T47D (cell line): ENCODE data around the gene DTX4.
A peak's percentile ranks its signal among the peaks of the same experiment; 100 is the strongest.
"Not testable (repeated sequence)": the region's sequence is repeated elsewhere in the genome, so short reads cannot be mapped to it uniquely, and the experiment has no call there.

ENCODE experiments used
- DNase-seq, 2 experiments: peaks; one replicate each; pipeline versions ENCODE4 v3.0.0 to v3.0.0-alpha.2; 2011 to 2012; ENCODE audit warnings: low read depth in 1 of 2, low spot score in 1 of 2
- JUND ChIP-seq: IDR thresholded peaks from 2 replicates; pipeline ENCODE4 v1.6.1; 2012; ENCODE audit warnings: low read depth
- in situ Hi-C: cut with HindIII; loops from 2 replicates; pipeline ENCODE4 v1.10.0; 2016; ENCODE audit warnings: low sequenced_read_pairs, low pct_unique_long_range_greater_than_20kb

DTX4 gene

DNA sequence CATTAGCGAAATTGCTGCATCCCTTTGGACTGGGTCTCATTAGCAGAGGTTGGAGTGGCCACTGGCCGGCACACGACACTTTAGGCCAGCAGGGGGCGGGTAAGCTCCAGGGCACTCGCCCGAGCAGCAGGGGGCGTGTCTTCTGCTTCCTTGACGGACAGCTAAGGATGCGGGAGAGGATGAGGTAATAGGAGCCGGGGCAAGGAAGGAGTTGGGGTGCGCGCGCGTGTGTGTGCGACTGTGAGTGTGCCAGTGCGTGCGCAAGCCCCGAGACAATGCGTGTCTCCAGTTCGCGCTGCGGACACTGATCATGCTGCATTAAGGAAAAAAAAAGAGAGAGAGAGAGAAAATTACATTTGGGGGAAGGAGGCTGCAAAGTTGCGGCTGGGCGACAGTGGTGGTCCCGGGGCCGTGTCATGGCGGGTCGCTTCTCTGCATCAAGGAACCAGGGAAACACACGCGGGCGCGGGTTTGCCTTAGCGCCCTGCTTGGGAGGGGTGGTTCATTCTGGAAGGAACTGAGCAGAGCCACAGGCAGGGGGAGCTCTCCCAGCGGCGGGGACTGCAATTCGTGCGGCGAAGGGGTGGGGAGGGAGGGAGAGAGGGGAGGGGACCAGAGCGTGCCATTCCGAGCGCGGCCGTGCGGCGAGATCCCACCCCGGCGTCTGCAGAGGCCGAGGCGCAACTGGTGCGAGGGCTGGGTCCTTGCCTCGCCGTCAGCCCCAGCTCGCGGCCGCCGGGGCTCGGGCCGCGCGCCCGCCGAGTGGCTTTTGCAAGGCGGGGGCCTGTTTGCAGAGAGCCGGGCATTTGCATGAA, at the start of gene DTX4:
Gene DTX4 (plus strand): TSS at position 625 of the 815 bp plus-strand sequence. CDS start 464 bp downstream, outside the sequence.
- peak; percentile 79 to 95 for DNase-seq
- TF ChIP-seq JUND = no peak
- in situ Hi-C loops = no loop called here

DNA sequence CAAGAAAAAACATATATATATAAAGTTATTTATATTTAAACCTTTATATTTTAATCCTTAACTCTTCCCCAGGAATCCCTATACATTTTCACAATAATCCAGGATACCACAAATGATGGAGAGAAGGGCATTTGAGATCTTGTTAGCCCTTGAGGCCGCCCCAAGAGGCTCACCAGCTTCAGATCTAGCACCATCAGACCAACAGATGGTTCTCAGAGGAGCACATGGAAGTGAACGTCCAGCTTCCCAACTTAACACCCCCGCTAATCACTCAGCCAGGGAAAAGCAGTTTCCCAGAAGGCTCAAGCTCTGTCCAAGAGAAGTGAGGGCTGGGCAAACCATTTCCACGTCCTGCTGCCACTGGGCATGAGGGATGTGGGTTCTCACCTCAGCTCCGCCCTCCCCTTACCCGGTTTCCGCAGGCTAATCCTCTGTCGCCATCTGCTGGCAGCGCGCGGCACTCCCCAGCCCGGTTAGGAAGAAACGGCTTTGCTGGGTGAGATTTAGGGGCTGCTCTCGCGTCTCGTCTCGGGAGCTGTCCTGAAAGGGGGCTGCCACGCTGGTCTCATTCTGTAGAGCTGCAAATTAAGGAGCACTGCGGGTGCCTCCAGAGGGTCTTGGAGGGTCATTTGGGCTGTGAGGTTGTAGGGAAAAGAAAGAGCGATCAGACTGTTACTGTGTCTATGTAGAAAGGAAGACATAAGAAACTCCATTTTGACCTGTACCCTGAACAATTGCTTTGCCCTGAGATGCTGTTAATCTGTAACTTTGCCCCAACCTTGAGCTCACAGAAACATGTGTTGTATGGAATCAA, 36.1 kb upstream of the DTX4 start:
- peak; percentile 77 to 87 for DNase-seq
- TF ChIP-seq JUND = no peak
- in situ Hi-C loops = no loop called here

DNA sequence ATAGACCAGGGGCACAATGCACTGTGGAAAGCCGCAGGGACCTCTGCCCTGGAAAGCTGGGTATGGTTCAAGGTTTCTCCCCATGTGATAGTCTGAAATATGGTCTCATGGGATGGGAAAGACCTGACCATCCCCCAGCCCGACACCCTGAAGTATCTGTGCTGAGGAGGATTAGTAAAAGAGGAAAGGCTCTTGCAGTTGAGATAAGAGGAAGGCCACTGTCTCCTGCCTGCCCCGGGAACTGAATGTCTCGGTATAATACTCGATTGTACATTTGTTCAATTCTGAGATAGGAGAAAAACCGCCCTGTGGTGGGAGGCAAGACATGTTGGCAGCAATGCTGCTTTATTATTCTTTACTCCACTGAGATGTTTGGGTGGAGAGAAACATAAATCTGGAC, 35.4 kb upstream of the DTX4 start:
- in situ Hi-C loops, DNase-seq: not testable (repeated sequence)

DNA sequence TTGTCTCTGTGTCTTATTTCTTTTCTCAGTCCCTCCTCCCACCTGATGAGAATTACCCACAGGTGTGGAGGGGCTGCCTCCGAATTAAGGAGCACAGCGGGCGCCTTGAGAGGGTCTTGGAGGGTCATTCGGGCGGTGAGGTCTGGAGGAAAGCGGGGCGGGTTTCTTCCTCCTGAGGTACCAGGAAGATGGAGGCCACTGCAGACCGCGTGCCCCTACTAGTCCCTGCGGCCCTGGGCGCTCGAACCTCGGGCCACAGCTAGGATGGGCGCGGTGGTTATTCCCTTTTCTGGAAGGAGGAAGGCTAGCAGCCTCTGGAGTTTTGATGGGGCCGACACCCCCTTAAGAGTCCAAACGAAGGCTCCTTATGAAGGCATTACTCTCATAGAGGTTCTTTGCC, 34.7 kb upstream of the DTX4 start:
- no peak for TF ChIP-seq JUND
- no peak for DNase-seq
- in situ Hi-C loops = no loop called here

DNA sequence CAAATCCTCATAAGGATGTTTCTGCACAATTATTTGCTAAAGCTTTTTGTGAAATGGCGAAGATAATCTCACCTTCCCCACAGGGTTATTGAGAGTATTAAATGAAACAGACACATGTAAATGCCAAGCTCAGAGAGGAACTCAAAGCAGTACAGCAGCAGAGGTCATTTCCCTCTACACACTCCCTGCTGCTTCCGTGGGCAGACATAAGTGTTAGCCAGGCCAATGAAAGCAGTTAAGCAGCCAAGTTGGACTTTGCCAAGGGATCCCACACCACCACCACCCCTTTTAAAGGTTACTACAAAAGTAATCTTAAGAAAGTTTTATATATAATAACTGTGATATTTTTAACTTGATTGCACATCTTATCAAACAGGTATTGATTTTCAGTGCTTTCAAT, 33.3 kb upstream of the DTX4 start:
- in situ Hi-C loops = no loop called here
- TF ChIP-seq JUND = no peak
- no peak for DNase-seq

DNA sequence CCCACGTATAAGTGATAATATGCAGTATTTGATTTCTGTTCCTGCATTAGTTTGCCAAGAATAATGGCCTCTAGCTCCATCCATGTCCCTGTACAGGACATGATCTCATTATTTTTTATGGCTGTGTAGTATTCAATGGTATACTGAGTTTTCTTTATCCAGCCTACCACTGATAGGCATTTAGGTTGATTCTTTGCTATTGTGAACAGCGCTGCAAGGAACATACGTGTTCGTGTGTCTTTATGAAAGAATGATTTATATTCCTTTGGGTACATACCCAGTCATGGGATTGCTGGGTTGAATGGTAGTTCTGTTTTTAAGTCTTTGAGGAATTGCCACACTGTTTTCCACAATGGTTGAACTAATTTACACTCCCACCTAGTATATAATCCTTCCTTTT, 30.7 kb upstream of the DTX4 start:
- no peak for TF ChIP-seq JUND
- in situ Hi-C loops = no loop called here

DNA sequence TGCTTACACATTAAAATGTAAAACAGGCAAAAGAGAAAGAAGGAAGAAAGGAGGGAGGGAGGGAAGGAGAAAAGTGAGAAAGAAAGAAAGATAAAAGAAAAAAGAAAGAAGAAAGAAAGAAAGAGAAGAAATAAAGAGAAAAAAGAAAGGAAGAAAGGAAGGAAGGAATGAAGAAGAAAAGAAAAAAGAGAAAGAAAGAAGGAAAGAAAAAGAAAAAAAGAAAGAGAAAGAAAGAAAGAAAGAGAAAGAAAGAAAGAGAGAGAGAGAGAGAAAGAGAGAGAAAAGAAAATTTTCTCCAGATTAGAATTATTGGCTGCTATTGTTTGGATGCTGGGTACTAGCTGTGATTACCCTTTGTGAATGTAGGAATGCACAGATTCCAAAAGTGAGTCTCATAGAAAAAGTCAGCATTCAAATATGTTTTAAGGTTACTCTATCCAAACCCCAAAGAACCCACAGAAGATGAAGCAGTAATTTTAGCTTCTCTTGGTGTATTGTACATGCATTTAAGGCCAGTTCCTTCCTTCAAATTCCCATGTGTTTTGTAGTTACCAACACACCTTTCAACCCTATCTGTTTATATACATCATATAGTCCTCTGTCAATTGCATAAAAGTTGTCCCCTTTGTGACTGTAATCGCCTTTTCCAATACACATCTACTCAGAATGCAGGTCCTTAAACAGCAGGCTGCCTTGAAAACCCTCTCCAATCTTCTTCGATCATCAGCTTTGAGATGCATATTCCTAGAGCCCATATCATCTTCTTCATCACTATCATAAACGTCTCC, 30.1 kb upstream of the DTX4 start:
- no peak for DNase-seq
- in situ Hi-C loops = no loop called here
- TF ChIP-seq JUND = no peak

More for the DNA sequence above, 30.7 kb upstream of the DTX4 start:
- no peak for DNase-seq

DNA sequence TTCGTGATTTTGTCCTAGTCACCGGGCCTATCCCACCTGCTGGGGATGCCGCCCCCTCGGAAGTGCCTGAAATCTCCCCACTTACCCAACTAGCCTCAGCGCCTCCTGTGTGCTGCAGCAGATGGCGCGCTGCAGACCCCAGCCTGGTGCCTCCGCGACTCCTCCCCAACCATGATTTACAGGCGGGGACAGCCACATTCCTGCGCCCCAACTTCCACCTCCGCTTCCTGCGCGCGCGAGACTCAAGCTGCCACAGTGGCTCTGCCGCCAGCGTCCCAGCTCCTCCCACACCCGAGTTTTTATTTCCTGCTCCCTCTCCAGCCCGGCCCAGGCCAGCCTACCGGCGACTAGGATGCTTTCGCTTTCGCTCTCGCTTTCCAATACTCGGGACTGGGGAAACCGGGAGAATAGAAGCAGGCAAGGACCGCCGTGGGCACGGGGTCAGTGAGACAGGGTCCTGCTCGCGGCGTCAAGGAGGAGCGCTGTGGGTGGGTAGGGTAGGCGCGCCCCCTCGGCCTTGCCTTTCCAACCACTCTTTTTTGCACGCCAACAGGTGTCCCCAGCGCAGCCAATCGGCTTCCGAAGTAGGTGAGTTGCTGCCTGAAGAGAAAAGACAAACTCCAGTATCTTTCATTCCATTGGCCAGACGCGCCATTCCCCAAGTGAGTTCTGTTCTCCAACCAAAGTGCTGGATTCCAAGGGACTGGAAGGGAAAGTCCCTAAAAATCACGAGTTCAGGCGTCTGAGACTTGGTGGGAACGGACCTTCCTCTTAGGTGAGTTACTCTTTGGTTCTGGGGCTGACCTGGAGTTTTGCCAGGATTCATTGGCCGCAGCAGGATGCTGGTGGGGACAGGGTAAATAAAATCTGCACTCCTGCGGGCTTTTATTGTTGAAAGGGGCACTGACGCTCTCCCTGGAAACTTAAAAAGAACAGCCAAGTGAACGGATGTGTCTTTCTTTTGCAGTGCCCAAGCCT, 29.1 kb upstream of the DTX4 start, which contains the start of gene FAM111A:
Gene FAM111A (plus strand): TSS at position 327 of the 978 bp plus-strand sequence. CDS start 6,017 bp downstream, outside the sequence.
- in situ Hi-C loops = no loop called here
- DNase-seq = peak; percentile 92 to 99
- no peak for TF ChIP-seq JUND

DNA sequence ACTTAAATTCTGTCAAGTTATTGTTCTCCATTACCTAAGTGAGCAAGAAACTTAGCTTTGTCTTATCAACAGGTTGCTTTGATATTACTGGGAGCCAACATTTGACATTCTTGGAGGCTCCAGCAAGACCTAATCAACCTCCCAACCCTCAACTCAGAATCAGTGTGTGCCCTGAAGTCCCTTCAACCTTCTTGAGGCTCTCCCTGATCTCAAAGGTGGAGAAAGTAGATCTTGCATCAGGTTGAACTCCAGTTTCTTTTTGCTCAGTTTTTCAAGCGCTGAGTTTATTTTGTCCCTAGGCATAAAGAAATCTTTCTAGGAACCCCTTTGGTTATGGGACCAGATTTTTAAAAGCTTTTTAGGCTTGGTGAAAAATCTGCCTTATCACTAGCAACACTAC, 27.8 kb upstream of the DTX4 start:
- no peak for DNase-seq
- TF ChIP-seq JUND = no peak
- in situ Hi-C loops = no loop called here

DNA sequence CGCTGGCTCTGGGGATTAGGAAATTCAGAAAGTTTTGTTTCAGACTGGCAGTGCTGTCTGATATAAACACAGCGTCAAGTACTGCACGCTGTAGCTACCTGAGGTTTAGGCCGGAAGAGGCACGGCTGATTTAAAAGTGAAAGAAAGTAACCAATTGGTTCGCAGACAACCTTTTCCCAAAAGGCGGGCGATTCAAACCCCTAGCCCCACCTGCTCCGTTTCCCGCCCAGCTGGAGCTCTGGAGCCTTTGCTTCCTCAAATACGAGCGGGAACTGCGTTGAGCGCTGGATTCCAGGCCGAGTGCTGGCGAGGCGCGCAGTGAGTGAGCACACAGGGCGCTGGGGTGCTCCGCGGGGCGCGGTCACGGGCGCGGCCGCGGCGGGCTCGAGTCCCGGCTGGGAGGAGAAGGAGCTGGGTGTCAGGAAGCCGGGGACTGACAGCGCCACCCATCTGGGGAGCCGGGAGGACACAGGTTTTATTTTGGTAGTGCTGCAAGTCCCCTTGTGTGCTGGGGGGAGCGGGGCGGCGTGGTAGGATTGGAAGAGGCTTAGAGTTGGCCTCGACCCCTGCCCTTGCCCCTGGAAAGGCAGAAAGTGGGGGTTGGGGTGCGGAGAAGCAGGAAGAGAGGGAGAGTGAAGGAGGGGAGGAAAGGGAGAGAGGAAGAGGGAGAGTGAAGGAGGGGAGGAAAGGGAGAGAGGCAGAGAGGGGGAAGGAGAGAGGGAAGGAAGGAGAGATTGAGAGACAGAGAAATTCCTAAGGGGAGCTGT, 27.2 kb upstream of the DTX4 start:
- TF ChIP-seq JUND = no peak
- DNase-seq = peak; percentile 95 to 97
- in situ Hi-C loops = no loop called here

DNA sequence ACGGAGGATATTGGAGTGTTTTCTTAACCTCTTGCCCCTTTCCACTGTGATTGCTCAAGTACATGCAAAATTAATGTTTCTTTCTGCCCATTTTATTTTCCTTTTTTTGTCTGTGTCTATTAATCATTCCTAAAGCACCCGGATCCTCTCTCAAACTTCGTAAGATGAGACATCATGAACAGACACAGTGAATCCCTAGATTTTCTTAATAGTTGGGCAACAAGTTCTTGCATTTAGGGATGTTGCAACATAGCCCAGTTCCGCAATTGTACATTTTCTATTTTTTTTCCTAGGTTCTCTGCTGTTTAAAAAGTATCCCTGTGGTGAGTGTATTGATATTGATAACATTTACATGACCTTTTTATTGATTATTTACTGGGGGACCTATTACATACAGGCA, 26.4 kb upstream of the DTX4 start:
- DNase-seq = no peak
- in situ Hi-C loops = no loop called here
- no peak for TF ChIP-seq JUND
